GM12892 (cell line): ENCODE measurements around the gene PPM1D.
"Not testable (repeated sequence)": the region's sequence is repeated elsewhere in the genome, so short reads cannot be mapped to it uniquely, and the experiment has no call there.

Source experiments
- POLR2A ChIP-seq: IDR thresholded peaks from 2 replicates; pipeline ENCODE4 v1.6.1; 2011; ENCODE audit warnings: low read depth, low read length, control low read depth
- POLR2AphosphoS5 ChIP-seq: IDR thresholded peaks from 2 replicates; pipeline ENCODE4 v1.6.1; 2011; ENCODE audit warnings: low read depth, low read length, control low read depth
- TAF1 ChIP-seq: IDR thresholded peaks from 2 replicates; pipeline ENCODE4 v1.6.1; 2011; ENCODE audit warnings: low read depth, mild to moderate bottlenecking, control low read depth, low read length, borderline replicate concordance

- TF ChIP-seq POLR2AphosphoS5, POLR2A, TAF1: not testable (repeated sequence)
Measured at GRCh38 chr17:60552255-60552654, 47.7 kb upstream of the PPM1D start.
